Fibroblast of skin of left quadriceps (primary cell): ENCODE results near the gene NID1.

Experiments
- DNase-seq, 2 experiments: peaks; one replicate each; pipeline ENCODE4 v3.0.0-alpha.2; 2013; ENCODE audit warnings: low read depth in 2 of 2

Gene NID1

DNA sequence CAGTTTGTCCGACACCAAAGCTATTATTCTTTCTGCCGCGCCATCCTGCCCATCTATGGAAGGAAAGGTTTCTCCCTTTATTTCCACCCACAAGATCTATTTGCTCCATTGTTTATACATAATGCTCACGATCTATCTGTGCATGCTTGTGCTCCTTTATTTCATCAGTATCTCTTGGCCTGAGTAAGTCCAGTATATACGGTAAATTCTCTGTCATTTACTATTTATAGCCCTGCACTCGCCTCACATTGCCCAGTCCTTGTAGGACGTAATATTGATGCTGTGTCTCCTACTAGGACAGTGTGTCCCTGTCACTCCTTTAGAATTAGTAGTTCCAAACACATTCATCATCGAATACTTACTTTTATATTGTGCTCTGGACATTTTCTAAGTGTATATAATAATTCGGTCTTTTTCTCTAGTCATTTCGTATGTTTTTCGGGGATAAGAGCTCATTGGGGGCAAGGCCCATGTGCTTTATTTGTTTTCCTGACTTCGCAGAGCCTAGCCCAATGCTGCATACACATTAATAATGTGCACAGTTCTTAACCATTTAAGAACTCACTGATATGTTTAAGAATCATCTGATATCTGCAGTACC is 3.1 kb upstream of the NID1 start:
- no peak for DNase-seq

- DNase-seq: no peak
Measured at GRCh38 chr1:236066828-236067386, 2.0 kb upstream of the NID1 start.

DNA sequence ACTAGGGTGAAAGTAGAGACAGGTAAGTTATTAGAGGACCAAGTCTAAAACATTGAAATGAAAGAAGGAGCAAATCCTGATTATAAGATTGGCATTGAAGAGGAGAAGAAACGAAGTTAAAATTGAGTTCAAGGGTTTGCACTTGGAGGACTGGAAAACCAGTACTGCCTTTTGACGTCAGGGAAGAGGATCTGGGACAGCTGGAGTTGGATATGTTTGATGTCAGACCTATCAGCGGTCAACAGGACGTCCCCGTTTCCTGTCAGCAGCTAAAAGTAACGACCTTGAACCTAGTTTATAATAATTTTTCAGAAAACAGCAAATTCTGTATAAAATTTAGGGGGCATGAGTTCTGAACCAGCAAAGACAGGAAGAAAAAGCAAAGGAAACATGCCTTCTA is 1.2 kb upstream of the NID1 start:
- no peak for DNase-seq

DNA sequence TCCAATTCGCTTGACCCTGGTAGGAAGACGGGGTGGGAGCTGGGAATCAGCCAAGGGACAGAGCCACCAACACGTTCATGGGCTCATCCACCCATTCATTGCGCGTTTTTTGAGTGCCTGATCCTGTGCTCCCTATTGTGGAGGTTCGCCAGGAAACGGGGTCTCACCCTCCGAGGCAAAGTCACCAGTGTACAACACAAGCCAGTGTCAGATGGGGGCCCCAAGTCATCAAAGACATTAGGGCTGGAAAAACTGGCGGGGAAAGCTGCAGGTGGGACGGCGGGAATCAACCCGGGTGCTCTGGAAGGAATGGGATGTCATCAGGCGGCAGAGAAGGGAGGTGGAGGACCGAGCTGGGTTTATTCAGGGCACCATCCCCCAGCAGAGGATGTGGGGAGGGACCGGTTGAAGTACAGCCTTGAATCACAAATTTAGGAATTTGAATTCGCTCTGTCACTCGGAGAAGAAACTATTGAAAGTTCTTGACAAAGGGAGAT is 667 bp upstream of the NID1 start:
- no peak for DNase-seq

GRCh38 chr1:236063919-236064673 is 794 bp downstream of the NID1 start:
- DNase-seq: peak; percentile 56 to 57

GRCh38 chr1:236063551-236063918 is 1.4 kb downstream of the NID1 start:
- DNase-seq: no peak

- DNase-seq: no peak
Measured at GRCh38 chr1:236060286-236060685, 4.6 kb downstream of the NID1 start.

- no peak for DNase-seq
Measured at GRCh38 chr1:236059011-236059410, 5.9 kb downstream of the NID1 start.

DNA sequence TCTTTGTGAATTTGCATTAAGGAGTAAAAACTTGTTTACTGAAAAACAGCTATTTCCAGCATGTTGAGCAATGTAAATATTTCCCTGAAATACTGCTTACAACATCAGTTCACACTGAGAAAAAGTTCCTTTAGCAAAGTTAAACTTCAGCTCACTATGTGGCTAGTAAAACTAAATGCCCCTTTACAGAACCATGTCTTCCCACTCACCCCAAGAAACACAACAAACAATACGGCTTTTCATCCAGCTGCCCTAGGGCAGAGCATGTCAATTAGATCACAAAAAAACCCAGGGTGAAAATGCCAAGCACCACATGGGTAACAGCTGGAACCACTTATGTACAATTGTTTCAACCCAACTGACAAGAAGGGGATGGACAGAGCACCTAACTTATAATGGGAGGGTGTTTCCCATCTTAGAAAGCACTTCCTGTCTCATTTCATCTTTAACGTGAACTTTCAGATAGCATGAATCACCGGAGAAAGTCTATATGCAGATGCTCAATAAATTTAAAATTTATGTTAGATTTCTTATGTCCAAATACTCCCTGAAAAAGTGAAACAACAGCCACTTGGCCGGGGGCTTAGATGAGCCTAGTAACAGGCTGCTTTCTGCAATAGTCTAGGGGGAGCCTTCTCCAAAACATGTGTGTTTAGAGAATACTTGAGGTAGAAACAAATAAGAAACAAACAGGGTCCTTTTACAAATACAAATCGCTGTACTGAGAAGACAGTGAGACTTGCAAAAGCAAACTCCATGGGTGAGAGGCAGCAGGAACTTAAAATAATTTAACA is 6.6 kb downstream of the NID1 start:
- DNase-seq: peak in 1 of 2 experiments; percentile 13

DNA sequence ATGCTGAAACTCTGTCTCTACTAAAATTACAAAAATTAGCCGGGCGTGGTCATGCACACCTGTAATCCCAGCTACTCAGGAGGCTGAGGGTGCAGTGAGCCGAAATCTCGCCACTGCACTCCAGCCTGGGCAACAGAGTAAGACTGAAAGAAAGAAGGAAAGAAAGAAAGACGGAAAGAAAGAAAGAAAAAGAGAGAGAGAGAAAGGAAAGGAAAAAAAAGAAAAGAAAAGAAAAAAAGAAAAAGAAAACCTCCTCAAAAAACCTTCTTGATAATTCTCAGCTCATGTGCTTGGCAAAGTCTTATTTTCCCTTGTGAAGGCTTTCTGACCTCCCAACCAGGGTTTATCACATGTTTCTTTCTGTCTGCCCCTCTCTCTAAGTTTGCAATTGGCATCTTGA is 7.3 kb downstream of the NID1 start:
- no peak for DNase-seq

DNA sequence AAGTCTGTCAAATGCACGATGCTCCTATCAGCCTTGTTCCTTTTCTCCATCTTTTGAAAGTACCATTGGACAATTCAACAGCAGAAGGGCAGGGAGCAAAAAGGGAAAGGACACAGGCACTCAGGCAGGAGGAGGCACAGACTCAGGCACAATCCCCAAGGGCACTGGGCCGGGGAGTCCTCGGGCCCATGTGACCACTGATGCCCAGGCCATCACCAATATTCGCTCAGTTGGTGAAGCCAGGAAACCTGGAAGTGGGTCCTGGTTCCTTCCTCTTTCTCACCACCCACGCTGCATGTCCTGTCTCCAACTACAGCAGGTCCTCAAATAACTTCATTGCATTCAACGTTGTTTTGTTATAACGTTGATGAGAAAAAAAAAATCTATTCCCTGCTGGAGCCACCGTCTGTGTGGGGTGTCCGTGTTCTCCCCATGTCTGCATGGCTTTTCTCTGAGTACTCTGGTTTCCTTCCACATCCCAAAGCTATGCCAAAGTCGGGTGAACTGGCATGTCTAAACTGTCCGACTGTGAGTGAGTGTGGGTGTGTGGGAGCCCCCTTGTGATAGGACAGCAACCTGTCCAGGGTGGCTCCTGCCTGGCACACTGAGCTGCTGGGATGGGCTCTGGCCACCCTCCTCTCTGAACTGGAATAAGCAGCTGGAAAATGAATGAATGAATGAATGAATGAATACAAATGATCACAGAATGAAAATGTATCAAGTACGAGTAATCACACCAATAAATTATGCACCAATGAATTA is 12.5 kb downstream of the NID1 start:
- DNase-seq: no peak

DNA sequence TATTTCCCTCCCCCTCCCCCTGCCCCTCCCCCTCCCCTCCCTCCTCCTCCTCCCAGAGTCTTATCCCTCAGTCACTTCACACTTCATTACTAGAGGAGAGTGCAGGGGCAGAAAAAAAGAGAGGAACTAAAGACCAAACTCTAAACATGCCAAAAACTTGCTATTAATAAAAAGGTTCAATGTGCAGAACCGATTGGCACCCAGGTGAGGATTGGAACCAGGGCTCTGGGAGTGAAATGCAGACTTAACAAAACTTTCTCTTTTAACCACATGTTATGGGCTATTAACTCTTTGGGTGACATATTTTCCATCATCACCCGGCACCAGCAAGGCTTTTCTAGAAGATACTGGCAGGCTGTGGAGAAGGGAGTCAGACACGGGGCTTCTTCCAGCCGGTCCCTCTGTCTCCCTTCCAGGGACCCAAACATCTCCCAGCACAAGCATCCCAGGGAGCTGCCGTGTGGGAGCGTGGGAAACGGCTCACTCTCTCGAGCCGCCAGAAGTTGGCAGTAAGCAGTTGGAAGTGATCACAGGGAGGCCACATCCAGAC is 13.6 kb downstream of the NID1 start:
- no peak for DNase-seq

- DNase-seq: no peak
Measured at GRCh38 chr1:236045771-236046170, 19.1 kb downstream of the NID1 start.

DNA sequence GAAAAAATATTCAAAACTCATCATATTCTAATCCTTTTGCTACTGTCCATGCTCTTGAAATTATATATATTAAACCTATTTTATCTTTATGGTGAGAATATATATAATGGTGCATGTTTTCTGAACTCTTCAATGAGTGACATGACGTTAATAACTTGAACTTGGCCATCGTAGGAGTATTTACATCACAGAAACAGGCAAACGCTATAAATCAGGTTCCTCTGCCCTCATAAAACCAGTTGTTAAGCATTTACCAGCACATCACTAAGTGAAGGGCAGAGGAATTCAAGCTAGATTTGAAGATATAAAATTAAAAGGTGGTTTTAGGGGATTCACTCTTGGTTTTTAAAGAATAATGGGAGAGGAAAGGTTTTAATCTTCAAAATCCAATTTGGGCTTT is 20.5 kb downstream of the NID1 start:
- DNase-seq: no peak

- DNase-seq: no peak
Measured at GRCh38 chr1:236041631-236042618, 23.0 kb downstream of the NID1 start.

DNA sequence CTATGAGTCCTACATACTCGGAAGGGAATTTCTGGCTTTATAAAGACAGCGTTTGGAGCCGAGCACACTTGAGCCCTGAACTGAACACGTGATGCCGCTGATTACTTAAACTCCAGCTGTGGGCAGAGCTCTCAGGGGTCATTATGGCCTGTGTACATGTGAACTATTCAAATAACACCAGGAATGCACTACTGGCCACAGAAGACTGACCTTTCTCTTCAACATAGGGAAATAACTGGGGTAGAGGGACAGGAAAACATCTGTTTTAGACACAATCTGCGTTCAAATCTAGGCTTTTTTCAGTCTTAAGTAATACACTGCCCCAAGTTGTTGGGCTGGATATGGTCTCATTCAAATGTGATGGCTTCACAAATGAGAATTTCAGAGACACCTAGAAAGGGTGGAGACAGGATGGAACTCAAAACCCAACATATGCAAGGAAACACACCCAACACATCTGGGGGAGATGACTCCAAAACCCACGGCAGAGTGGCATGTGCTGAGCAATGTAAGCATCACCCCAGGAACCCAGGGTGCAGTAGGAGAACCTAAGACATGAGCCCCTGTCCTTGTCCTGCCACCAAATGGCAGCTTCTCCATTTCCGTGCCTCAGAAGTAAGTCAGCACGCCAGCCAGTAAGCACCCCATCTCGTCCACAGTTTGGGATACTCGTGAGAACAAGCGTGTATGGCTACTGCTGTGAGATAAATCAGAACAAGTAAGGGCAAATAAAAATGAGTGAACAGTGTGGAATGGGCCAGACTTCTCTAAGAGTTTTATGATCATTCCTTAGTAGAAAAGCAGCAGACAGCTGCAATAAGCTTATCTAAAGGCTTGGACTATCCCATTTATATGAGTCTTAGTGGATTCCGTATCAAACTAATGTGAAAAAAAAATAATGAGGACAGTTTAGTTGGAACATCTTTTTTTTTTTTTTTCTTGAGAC is 24.9 kb downstream of the NID1 start:
- DNase-seq: no peak

DNA sequence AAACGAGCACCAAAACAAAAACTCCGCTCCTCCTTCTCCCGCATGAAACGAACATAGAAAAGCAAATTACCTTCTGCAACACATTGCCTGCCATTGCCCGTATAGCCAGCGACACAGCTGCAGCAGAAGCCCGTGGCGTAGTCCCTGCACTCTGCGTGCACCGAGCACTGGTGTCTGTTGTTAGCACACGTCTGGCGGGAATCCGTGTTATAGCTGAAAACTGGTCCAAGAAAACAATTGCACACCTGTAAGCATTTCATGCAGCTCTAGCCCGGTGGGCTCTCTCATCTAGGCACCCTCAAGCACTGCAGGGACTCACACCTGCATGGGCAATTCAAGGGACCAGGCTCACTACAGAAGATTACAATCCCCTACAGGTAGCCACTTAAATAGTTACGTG is 26.9 kb downstream of the NID1 start:
- no peak for DNase-seq

DNA sequence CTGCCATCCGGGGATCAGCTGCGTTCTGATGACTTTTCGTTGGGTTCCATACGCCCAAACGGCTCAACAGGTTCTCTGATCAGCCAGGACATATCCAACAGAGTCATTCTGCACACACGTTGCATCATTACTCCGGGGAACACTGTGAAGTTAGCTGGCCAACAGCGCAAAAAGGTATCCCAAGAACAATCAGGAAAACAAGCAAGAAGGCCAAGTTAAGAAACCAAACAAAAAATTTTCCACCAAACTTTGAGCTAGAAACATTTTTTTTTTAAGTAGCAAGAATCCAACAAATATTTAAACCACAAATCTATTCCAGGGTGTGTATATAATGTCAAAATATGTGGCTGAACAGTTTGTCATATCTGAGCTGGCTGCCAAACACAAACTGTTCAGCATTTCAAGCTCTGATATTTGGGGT is 29.2 kb downstream of the NID1 start:
- no peak for DNase-seq

- DNase-seq: no peak
Measured at GRCh38 chr1:236033336-236033735, 31.6 kb downstream of the NID1 start.
